Suppressor macrophage treated with lipopolysaccharide for 4 hours (primary cell): ENCODE data around the gene NEDD4L.
"Not testable (repeated sequence)": the region's sequence is repeated elsewhere in the genome, so short reads cannot be mapped to it uniquely, and the experiment has no call there.

Experiments used
- DNase-seq: peaks from one replicate; pipeline ENCODE4 v3.0.0-alpha.2; 2020

The NEDD4L gene

GRCh38 chr18:58360324-58360723 is 316.3 kb downstream of the NEDD4L start:
- DNase-seq = no peak

GRCh38 chr18:58361212-58361611 is 317.2 kb downstream of the NEDD4L start:
- DNase-seq = no peak

GRCh38 chr18:58362027-58362575 is 318.1 kb downstream of the NEDD4L start:
- peak; percentile 95 for DNase-seq

GRCh38 chr18:58362829-58363271 is 318.8 kb downstream of the NEDD4L start:
- DNase-seq = peak; percentile 12

GRCh38 chr18:58363767-58364540 is 319.9 kb downstream of the NEDD4L start:
- DNase-seq = peak; percentile 40

- DNase-seq = peak; percentile 20
Measured at GRCh38 chr18:58364876-58365528, 321.0 kb downstream of the NEDD4L start.

GRCh38 chr18:58367425-58368140 is 323.6 kb downstream of the NEDD4L start:
- no peak for DNase-seq

- DNase-seq = no peak
Measured at GRCh38 chr18:58369616-58370015, 325.6 kb downstream of the NEDD4L start.

GRCh38 chr18:58370038-58370580 is 326.1 kb downstream of the NEDD4L start:
- no peak for DNase-seq

GRCh38 chr18:58370612-58371011 is 326.6 kb downstream of the NEDD4L start:
- DNase-seq = no peak

GRCh38 chr18:58373481-58373880 is 329.5 kb downstream of the NEDD4L start:
- DNase-seq = no peak

GRCh38 chr18:58375051-58375450 is 331.0 kb downstream of the NEDD4L start:
- no peak for DNase-seq

GRCh38 chr18:58378411-58379379 is 334.7 kb downstream of the NEDD4L start:
- no peak for DNase-seq

- no peak for DNase-seq
Measured at GRCh38 chr18:58379443-58379842, 335.4 kb downstream of the NEDD4L start.

- not testable (repeated sequence) for DNase-seq
Measured at GRCh38 chr18:58380113-58380512, 336.1 kb downstream of the NEDD4L start.

GRCh38 chr18:58381676-58382411 is 337.8 kb downstream of the NEDD4L start:
- no peak for DNase-seq

GRCh38 chr18:58382446-58382845 is 338.4 kb downstream of the NEDD4L start:
- DNase-seq = no peak

- DNase-seq = no peak
Measured at GRCh38 chr18:58385472-58385871, 341.4 kb downstream of the NEDD4L start.

- no peak for DNase-seq
Measured at GRCh38 chr18:58386780-58387179, 342.8 kb downstream of the NEDD4L start.

- no peak for DNase-seq
Measured at GRCh38 chr18:58387716-58388115, 343.7 kb downstream of the NEDD4L start.

- DNase-seq = no peak
Measured at GRCh38 chr18:58388736-58389135, 344.7 kb downstream of the NEDD4L start.
